Esophagus mucosa (tissue), 1 donor: ENCODE results near the gene GPAM. TPM values are rescaled to one million over a fixed set of nuclear protein-coding genes. Genes with fewer than 3 reads are reported as not detected.
"Not testable (repeated sequence)": the region's sequence is repeated elsewhere in the genome, so short reads cannot be mapped to it uniquely, and the experiment has no call there.

Source experiments
- ATAC-seq: fragments of 200-7000 bp; cut with Tn5 transposase; one replicate; pipeline ENCODE4 v1.9.1; 2020
- total RNA-seq: library from RNA; stranded (reverse); gene quantifications from one replicate; pipeline ENCODE4 v1.2.4, GENCODE V29; 2023
- donor health status: DM: yes; HTN: yes; CAD: no.

The GPAM gene, protein sequence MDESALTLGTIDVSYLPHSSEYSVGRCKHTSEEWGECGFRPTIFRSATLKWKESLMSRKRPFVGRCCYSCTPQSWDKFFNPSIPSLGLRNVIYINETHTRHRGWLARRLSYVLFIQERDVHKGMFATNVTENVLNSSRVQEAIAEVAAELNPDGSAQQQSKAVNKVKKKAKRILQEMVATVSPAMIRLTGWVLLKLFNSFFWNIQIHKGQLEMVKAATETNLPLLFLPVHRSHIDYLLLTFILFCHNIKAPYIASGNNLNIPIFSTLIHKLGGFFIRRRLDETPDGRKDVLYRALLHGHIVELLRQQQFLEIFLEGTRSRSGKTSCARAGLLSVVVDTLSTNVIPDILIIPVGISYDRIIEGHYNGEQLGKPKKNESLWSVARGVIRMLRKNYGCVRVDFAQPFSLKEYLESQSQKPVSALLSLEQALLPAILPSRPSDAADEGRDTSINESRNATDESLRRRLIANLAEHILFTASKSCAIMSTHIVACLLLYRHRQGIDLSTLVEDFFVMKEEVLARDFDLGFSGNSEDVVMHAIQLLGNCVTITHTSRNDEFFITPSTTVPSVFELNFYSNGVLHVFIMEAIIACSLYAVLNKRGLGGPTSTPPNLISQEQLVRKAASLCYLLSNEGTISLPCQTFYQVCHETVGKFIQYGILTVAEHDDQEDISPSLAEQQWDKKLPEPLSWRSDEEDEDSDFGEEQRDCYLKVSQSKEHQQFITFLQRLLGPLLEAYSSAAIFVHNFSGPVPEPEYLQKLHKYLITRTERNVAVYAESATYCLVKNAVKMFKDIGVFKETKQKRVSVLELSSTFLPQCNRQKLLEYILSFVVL
- total RNA-seq = 3.8 TPM

DNA sequence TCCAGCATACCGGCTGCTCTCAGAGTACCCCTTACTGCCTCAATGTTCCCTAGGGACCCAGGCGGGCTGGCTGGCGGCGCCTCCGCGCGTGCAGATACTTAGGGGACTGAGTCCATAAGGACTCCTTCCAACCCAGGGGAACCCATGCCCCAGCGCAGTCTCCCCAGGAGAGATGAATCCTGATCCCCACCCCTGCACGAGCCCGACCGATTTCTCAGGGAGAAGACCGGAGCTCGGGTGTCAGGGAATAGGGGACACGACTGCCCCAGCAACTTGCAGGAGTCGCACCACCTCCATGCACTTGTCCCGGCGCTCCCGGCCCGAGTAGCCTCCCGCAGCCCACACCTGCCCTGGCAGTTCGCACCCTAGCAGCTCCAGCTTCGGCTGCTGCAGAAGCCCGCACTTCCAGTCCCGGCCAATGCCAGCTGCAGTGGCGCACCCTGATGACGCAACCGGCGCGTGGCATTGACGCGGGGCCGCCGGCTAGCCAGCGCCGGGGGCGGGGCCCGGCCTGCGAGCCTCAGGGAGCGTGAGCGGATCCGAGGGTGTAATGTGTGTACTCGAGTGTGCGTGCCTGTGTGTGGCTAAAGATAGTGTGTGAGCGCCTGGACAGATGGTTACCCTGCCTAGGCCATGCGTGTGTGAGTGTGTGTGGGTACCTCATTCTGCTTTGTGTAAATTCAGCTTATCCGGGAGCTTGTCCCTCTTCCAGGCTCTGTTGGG, at the start of gene GPAM:
TSS of gene GPAM (minus strand) at position 437 of the 723 bp plus-strand sequence. CDS start 1,981 bp downstream, outside the sequence.
- peak; percentile 100 for ATAC-seq

- ATAC-seq = no peak
Measured at GRCh38 chr10:112232670-112233069, 49.1 kb upstream of the GPAM start.

- no peak for ATAC-seq
Measured at GRCh38 chr10:112231602-112232400, 48.2 kb upstream of the GPAM start.

GRCh38 chr10:112230325-112230988, 46.9 kb upstream of the GPAM start:
- ATAC-seq = no peak

GRCh38 chr10:112229901-112230300, 46.3 kb upstream of the GPAM start:
- ATAC-seq = no peak

- ATAC-seq = no peak
Measured at GRCh38 chr10:112229096-112229495, 45.5 kb upstream of the GPAM start.

- ATAC-seq = not testable (repeated sequence)
Measured at GRCh38 chr10:112228366-112229088, 45.0 kb upstream of the GPAM start.

DNA sequence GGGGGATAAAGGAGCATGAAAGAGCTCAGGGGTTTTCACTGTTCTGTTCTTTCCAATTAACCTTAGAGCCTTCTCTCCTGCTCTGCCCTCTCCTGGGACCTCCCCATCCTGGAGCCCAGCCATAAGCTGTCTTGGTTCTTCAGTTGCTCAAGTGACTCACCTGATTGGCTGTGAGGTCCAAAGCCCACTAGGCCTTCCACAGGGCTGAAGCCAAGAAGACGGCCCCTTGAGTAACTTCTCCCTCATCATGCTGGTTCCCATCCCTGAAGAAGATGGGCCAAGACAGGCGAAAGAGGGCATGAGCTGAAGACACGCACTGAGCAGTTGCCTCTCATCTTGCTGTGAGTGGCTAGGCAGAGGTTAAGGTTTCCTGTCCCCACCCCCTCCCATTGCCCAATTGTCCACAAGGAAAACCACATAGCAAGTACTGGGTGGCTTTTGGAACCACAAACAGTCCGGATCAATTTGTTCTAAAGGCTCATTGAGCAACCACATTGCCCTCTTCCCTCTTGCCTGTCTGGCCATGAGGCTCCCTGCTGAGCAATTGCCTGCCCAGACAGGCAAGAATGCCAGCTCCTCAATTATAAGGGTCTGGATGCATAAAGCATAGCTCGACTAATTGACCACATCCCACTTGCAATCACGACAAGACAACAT, 43.9 kb upstream of the GPAM start:
- no peak for ATAC-seq

GRCh38 chr10:112226439-112227248, 43.1 kb upstream of the GPAM start:
- ATAC-seq = no peak

DNA sequence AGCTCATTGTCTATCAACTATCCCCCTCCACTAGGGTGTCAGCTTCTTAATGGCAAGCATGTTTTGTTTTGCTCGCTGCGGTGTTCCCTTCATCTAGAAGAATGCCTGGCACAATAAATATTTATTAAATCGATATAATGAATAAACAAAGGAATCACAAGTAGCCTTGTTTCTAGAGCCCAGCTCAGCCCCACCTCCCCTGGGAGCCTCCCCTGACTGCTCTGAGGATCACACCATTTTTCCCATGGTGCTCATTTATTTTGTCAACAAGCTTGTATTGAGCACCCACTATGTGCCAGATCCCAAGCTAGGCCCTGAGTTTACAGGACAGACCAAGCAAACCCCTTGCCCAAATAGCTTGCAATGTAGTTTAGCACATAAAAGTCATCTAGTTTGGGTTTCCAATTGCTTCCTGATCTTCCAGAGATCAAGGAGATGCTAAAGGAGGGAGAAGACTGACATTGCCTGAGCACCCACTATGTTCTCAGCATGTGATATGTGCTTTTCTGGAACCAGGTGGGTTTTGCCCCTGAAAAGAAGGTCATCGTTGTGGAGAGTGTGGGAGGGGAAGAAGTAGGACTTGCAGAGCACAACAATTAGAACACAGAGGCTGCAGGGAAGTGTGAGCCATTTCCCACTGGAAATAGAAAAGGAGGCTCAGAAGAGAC, 42.3 kb upstream of the GPAM start:
- no peak for ATAC-seq

DNA sequence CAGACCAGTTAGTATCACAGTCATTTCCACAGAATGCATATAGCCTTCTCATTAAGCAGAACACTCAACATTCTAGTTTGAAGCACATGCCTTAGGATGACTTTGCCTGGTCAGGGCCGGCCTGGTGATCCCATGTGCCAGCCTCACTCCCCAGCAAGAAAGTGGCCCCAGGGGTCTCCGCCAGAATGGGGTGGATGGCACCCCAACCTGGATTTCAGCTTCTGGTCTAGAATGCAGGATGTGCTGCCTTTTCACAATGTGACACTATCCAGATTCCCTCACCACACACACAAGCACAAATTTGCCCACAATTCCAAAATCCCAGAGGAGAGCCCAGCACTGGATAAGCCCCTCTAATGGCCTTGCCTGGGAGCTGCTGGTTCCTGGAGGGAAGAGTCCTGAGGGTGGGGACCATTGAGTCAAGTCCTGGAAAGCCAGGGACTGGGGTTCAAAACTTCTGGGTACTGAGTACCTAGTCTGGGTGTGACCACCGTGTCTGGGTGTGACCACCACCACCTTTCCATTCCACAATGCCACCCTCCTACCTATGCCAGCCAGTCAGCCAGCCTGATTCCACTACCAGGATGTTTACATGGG, 41.5 kb upstream of the GPAM start:
- no peak for ATAC-seq

DNA sequence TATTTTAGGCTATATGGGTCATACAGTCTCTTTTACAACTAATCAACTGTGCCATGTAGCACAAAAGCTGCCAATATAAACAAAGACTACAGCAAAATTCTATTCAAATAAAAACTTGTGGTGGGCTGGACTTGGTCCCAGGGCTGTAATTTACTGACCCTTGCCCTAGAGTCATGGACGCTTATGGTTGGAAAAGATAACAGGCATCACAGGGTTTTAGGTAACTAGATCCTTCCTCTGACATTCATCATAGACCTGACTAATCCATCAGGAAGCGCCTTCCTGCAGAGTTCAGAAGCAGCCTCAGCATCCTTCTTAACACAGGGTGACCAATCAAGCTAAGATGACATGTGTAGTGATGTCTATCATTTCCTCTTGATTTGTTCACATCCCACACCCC, 40.2 kb upstream of the GPAM start:
- ATAC-seq = no peak

DNA sequence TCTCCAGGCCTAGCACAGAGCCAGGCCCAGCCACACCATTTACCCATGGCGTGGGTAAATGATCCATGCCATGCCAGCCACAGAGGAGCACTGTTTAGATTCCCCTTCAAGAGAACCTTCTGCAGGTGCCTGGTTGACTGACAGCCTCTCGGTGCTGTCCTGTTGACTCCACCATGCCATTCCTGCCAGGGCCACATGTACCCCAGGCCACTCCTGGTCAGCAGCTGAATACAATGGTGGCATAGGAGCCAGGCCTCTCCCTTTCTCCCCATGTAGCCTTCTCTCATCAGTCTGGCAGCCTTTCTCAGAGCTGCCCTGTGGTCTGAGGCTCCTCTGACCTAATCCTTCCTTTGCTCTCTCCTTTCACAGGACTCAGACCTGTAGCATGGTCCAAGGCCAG, 39.2 kb upstream of the GPAM start:
- no peak for ATAC-seq

DNA sequence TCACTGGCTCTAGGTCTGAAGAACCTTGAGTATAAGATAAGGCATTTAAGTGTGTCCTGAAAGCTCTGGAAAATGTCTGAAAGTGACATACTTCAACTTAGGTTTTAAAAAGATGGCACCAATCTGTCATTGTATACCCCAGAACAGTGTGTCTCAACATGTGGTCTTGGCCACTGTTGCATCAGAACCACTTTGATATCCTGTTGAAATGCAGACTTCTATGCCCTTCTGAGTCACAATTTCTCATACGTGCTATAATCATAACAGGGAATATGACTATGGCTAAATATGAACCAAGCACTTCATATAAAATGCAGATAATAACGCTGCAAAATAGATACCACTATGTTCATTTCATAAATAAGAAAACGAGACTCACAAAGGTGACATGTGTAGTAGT, 38.0 kb upstream of the GPAM start:
- no peak for ATAC-seq

DNA sequence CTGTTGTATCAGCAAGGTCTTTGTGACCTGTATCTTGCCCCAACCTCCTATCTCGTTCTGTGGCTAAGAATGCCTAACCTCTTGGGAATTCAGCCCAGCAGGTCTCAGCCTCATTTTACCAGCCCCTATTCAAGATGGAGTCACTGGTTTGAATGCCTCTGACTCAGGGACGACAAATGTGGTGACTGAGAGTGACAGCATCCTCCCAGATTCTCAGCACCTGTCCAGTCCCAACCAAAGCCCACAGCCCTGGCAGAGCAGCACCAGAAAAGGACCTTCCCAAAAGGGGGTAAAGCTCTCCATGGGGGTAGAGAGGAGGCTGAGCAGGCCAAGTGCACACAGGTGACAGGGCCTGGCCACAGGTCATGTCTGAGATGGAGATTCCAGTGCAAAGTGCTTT, 35.4 kb upstream of the GPAM start:
- ATAC-seq = no peak

DNA sequence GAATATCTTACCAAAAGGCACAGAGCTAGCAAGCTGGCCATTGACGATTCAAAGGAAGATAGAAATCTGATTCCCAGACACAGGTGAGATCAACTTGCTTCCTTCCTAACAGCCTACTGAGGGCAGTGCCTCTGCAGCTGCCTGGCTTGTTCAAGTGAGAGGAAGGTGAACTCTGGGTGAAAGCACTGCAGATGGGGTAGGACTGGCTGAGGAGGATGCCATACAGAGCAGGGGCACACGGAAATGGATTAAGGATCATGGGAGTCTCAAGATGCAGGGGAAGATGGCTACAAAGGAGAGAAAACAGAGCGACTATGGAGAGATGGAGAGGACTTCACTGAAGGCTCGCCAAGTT, 34.4 kb upstream of the GPAM start:
- no peak for ATAC-seq

GRCh38 chr10:112217386-112218035, 33.9 kb upstream of the GPAM start:
- ATAC-seq = no peak

DNA sequence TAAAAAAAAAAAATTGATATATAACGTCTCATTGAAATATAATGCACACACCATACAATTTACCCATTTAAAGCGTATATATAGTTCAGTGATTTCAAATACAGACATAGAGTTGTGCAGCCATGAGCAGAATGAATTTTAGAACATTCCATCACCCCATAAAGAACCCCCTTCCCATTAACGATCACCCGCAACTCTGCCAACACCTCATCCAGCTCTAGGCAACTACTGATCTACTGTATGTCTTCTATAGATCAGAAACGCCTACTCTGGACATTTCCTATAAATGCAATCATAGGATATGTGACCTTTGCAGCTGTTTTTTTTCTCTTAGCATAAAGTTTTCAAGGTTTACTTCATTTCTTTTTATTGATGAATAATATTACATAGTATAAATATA, 33.4 kb upstream of the GPAM start:
- ATAC-seq = no peak
